NCI-H82 (cell line): Measurements from ENCODE around the gene SGSM1.

Experiments used
- DNase-seq: peaks from one replicate; lab custom pipeline; 2025; lab: John Stamatoyannopoulos, UW

Gene SGSM1

GRCh38 chr22:24950272-24950902 is 144.4 kb downstream of the SGSM1 start:
- DNase-seq: peak; percentile 72

GRCh38 chr22:24951942-24952836 is 146.2 kb downstream of the SGSM1 start, which contains the start of gene KIAA1671:
Gene KIAA1671, plus strand, starts transcription at chr22:24952716. Its CDS starts 75,284 bp downstream, at chr22:25028000.
- DNase-seq: peak; percentile 85

GRCh38 chr22:24952837-24953383 is 146.9 kb downstream of the SGSM1 start:
- peak; percentile 71 for DNase-seq

- DNase-seq: peak; percentile 57
These were observed 147.5 kb downstream of the SGSM1 start for GRCh38 chr22:24953384-24954113.

GRCh38 chr22:24954114-24954463 is 148.1 kb downstream of the SGSM1 start:
- no peak for DNase-seq

- no peak for DNase-seq
These were observed 148.8 kb downstream of the SGSM1 start for GRCh38 chr22:24954856-24955255.

GRCh38 chr22:24957043-24957442 is 151.0 kb downstream of the SGSM1 start:
- DNase-seq: no peak

GRCh38 chr22:24961217-24961844 is 155.3 kb downstream of the SGSM1 start:
- no peak for DNase-seq

GRCh38 chr22:24962094-24962493 is 156.1 kb downstream of the SGSM1 start:
- no peak for DNase-seq

- DNase-seq: no peak
These were observed 156.8 kb downstream of the SGSM1 start for GRCh38 chr22:24962835-24963234.

GRCh38 chr22:24964441-24964840 is 158.4 kb downstream of the SGSM1 start:
- no peak for DNase-seq

GRCh38 chr22:24965822-24966626 is 160.0 kb downstream of the SGSM1 start:
- DNase-seq: no peak

GRCh38 chr22:24968066-24968561 is 162.1 kb downstream of the SGSM1 start:
- no peak for DNase-seq

GRCh38 chr22:24969560-24970301 is 163.7 kb downstream of the SGSM1 start:
- DNase-seq: no peak

GRCh38 chr22:24972369-24972768 is 166.4 kb downstream of the SGSM1 start:
- no peak for DNase-seq

GRCh38 chr22:24973872-24974271 is 167.9 kb downstream of the SGSM1 start:
- no peak for DNase-seq

GRCh38 chr22:24975125-24975640 is 169.2 kb downstream of the SGSM1 start:
- no peak for DNase-seq

- no peak for DNase-seq
These were observed 169.9 kb downstream of the SGSM1 start for GRCh38 chr22:24975813-24976341.

- DNase-seq: no peak
These were observed 170.6 kb downstream of the SGSM1 start for GRCh38 chr22:24976442-24977218.
